Stomach smooth muscle (tissue), 2 donors: ENCODE measurements around the gene PTPRK.

Experiments
- H3K27ac ChIP-seq: one replicate; pipeline ENCODE4 v1.7.0; 2013; ENCODE audit warnings: mild to moderate bottlenecking, low read length, inconsistent platforms
- H3K27me3 ChIP-seq, 2 donors: one replicate each; pipeline ENCODE4 v1.7.0; 2013; ENCODE audit warnings: low read length in 2 of 2; ENCODE audit not compliant: insufficient read depth in 2 of 2, control insufficient read depth in 1 of 2
- H3K36me3 ChIP-seq, 2 donors: one replicate each; pipeline ENCODE4 v1.7.0; 2013; ENCODE audit warnings: low read length in 2 of 2; ENCODE audit not compliant: control insufficient read depth in 2 of 2, insufficient read depth in 2 of 2
- H3K4me1 ChIP-seq: one replicate; pipeline ENCODE4 v1.7.0; 2013; ENCODE audit warnings: low read length; ENCODE audit not compliant: control insufficient read depth, insufficient read depth
- H3K4me3 ChIP-seq, 2 donors: one replicate each; pipeline ENCODE4 v1.7.0; 2013; ENCODE audit warnings: low read length in 2 of 2
- H3K9ac ChIP-seq, 2 donors: one replicate each; pipeline ENCODE4 v1.7.0; 2013; ENCODE audit warnings: low read length in 2 of 2, mild to moderate bottlenecking in 1 of 2
- H3K9me3 ChIP-seq, 2 donors: one replicate each; pipeline ENCODE4 v1.7.0; 2013; ENCODE audit warnings: low read length in 2 of 2; ENCODE audit not compliant: control insufficient read depth in 2 of 2
- donor health status: healthy.
- donor health status: Pancreatic carcinoma.

PTPRK gene

DNA sequence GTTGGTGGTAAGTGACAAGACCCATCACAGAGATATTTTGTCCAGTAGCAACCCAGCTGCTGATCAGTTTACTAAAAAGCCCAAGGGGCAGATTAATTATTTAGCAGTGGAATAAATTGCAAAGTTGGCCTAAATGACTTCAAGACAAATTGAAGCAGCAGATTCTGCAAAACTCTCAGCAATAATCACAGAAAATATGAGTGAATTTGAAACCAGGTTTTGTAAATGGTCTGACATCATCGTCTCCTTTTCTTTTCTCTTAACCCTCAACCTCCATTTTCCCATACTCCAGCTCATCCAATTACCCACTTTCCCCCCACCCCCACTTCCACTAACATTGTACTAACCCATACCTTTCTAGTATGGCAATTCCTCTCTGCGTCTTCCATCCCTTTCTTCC is 11.3 kb upstream of the PTPRK start:
- H3K4me3 ChIP-seq: no peak overlapping the region
- H3K27ac ChIP-seq: no peak overlapping the region
- H3K9ac ChIP-seq: no peak overlapping the region
- H3K36me3 ChIP-seq: no peaks in the 10 kb centered on the region
- no peaks in the 10 kb centered on the region for H3K27me3 ChIP-seq
- H3K4me1 ChIP-seq: no peaks in the 10 kb centered on the region
- no peaks in the 10 kb centered on the region for H3K9me3 ChIP-seq

DNA sequence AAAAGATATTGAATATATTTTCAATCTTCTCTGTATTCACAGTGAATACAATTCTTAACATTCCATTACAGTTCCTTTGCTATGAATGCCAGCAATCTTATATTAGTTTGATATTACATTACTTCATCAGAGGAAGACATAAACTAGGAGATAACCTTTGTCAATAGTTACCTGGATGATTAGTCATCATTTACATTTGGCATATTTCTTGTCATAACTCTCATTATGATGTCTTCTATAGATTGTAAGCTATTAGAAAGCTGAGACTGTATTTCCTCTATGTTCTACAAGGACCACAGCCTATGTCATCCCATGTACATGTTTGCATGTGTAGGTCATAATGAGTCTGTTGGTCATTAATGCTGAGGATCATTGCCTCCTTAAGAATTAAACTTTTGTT is 7.8 kb upstream of the PTPRK start:
- Histone ChIP-seq H3K27me3 (no peaks in the 10 kb centered on the region), H3K4me3 (no peak overlapping the region), H3K9ac (no peak overlapping the region), H3K36me3 (no peaks in the 10 kb centered on the region), H3K4me1 (no peaks in the 10 kb centered on the region), H3K27ac (no peak overlapping the region), H3K9me3 (no peaks in the 10 kb centered on the region)

DNA sequence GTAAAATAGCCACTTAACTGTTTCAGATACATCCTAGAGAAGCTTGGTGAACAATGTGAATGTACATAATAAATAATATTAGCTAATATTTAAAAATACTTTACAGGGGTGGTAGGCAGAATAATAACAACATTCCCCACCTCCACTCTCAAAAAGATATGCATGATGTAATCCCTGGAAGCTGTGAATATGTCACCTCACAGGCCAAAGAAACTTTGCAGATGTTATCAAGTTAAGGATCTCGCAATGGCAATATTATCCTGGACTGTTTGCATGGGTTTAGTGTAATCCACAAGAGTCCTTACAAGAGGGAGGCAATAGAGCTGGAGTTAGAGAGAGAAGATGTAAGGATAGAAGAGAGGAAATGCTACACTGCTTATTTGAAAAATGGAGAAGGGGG is 7.0 kb upstream of the PTPRK start:
- Histone ChIP-seq H3K36me3 (no peaks in the 10 kb centered on the region), H3K4me3 (no peak overlapping the region), H3K27me3 (no peaks in the 10 kb centered on the region), H3K4me1 (no peaks in the 10 kb centered on the region), H3K9me3 (no peaks in the 10 kb centered on the region), H3K9ac (no peak overlapping the region), H3K27ac (no peak overlapping the region)

DNA sequence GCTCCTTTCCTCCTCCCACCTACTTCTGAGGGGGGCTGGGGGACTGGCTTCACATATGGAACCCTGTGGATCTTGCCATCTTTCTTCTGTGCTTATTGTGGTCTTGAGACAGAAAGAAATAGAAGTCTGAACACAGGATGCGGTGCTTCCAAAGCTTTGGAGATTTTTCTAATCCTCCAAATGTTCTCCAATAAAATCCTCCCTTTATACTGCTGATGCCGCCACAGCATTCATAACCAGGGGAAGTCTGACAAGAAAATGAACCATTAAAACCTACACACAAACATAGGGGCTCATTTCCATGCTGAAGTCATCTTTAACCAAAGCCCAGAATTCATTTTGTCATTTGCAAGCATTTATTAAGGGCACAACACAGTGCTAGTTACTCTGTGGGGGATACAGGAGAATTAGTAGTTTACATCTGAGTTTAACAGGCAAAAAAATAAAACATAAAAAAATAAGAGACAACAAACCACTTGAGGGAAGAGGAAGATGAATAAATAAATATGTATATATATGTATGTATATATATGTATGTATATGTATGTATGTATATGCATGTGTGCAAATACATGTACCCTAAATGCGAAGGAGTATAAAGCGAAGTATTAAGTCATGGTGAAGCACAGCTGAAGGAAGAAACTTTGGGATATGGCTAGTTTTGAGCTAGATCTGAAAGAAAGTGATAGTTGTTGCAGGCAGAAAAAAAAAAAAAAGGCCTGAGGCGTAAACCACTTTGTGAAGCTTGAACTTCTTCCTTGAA is 5.9 kb upstream of the PTPRK start:
- Histone ChIP-seq H3K36me3 (no peaks in the 10 kb centered on the region), H3K4me1 (no peaks in the 10 kb centered on the region), H3K4me3 (no peak overlapping the region), H3K9me3 (no peaks in the 10 kb centered on the region), H3K9ac (no peak overlapping the region), H3K27me3 (no peaks in the 10 kb centered on the region), H3K27ac (no peak overlapping the region)

DNA sequence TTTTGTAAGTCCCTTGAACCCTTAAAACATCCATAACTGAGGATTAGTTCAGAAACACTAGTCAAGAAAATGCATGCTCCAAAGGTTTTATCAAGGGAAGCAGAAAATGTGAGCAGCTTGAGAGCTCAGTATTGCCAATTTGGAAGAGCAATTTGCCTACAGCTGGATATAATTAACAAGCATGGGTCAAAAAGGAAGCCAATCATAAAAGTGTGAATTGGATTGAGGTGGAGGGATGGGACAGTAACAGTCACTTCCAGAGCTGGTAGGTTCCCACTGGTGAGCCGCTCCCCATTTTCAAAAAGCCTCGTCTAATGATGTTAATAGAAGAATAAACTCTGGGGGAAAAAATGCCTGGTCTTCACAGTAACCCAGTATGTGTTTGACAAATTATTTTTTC is 5.0 kb upstream of the PTPRK start:
- Histone ChIP-seq H3K9me3 (no peaks in the 10 kb centered on the region), H3K27ac (no peak overlapping the region), H3K36me3 (no peaks in the 10 kb centered on the region), H3K27me3 (no peaks in the 10 kb centered on the region), H3K4me1 (no peaks in the 10 kb centered on the region), H3K4me3 (no peak overlapping the region), H3K9ac (no peak overlapping the region)

DNA sequence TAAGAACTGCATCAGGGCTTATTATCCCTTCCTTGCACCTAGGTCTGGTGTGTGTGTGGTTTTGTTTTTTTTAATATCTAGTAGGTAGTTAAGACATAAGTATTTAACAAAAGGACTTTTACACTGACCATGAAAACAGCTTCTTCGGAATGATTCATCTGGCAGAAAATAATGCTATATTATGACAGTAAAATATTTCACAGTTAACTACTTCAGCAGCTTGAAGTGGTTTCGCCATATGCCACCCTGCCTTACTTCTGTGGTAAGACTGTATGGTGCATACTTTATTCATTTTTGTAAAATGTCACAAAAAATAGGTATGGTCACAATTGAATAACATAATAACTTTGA is 858 bp upstream of the PTPRK start:
- H3K9ac ChIP-seq: peak overlapping the region; percentile 74 to 78

DNA sequence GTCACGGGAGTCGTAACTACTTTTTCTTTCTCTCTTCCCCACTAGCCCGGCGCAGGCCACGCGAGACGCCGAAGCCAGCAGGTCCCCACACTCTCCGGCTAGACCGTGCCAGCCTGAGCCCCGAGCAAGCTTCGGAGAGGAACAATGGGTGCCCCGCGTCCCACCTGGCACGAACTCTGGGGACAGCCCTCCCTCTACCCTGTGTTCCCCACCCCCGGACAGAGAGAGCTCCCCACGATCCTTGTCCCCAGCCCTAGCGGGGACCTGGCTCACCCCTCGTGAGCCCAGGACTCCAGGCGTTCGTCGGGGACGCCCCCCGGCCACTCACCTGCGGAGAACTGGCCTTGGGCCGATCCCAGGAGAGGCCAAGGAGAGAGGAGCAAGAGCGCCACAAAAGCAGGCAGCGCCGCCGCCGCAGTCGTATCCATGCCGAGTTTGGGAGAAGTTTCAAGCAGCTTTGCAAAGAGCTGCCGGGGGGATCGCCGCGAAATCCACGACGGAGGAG is 416 bp downstream of the PTPRK start:
- Histone ChIP-seq H3K27ac (peak overlapping the region; percentile 88), H3K36me3 (no peaks in the 10 kb centered on the region), H3K4me3 (peak overlapping the region; percentile 90 to 96), H3K9ac (peak overlapping the region; percentile 82 to 84), H3K27me3 (no peaks in the 10 kb centered on the region), H3K4me1 (peaks cover 15% of the 10 kb centered on the region), H3K9me3 (no peaks in the 10 kb centered on the region)

More for the DNA sequence above, 858 bp upstream of the PTPRK start:
- H3K27ac ChIP-seq: peak overlapping the region; percentile 80
- peak overlapping the region; percentile 70 to 90 for H3K4me3 ChIP-seq
- no peaks in the 10 kb centered on the region for H3K9me3 ChIP-seq
- H3K36me3 ChIP-seq: no peaks in the 10 kb centered on the region
- H3K4me1 ChIP-seq: peaks cover 12% of the 10 kb centered on the region
- H3K27me3 ChIP-seq: no peaks in the 10 kb centered on the region

DNA sequence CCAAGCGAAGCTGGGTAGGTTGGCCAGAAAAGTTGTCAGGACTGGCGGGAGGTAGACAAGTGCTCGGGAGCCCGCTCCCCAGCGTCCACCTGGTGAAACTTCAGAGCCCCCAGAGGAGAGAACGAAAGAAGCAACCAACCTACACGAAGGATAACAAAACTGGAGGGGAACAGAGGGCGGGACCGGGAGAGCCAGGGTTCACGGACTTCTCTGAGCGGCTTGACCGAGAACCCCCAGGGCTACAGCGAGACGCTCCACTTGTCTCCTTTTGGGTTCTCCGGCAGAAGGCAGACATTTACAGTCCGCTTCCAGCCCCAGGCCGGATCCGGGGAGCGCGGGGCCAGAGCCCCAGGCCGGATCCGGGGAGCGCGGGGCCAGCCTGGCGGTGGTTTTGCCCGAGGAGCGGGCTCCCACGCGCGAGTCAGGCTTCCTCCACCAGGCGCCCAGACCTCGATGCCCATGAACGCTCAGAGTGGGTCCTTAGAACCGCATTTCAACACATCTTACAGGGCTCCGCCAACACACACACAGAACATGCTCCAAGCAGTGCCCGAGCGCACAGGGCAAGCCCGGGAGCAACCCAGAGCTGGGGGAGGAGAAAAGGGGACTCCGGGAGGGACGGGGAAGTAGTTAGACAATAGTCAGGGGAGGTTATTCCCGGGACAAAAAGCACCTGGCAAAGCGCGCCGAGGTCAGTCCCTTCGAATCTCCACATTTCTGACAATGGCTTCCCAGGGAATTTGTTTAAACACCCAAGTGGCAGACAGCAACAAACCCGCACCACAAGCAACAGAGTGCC is 1.1 kb downstream of the PTPRK start:
- Histone ChIP-seq H3K9me3 (no peaks in the 10 kb centered on the region), H3K27me3 (no peaks in the 10 kb centered on the region), H3K4me3 (peak overlapping the region; percentile 90 to 96), H3K36me3 (no peaks in the 10 kb centered on the region), H3K27ac (peak overlapping the region; percentile 88), H3K4me1 (peaks cover 15% of the 10 kb centered on the region), H3K9ac (peak overlapping the region; percentile 82 to 84)

DNA sequence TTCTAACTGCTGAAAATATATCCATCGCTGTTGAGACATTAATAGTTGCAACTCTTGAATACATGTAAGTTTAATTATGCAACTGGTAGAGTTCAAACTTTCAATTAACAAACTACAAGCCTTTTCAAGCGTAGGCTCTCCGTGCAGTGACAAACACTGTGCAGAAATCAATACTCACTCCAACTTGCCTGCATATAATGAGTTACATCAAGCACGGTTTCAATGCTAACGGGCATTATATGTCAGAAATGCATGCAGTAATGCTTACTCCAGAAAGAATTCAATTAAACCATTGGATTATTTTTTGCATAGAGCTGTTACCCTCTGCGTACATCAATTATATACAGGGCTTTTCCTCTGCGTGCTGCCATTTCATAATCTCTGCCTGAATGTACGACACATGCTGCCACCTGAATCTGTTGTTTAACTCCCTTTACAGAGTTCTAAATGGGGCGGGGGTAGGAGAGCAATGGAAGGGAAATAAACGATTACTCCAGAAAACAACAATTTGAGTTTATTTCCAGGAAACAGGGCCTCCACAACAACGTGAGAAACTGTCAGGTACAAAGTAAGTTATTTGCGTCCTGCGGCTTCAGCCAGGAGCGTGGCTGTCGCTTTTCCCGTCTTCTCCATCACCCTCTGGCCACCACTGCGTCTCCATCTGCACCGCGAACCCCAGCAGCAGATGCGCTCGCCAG is 1.8 kb downstream of the PTPRK start:
- H3K4me1 ChIP-seq: peaks cover 15% of the 10 kb centered on the region
- H3K9me3 ChIP-seq: no peaks in the 10 kb centered on the region
- H3K27ac ChIP-seq: peak overlapping the region; percentile 88
- no peaks in the 10 kb centered on the region for H3K36me3 ChIP-seq
- H3K27me3 ChIP-seq: no peaks in the 10 kb centered on the region
- H3K9ac ChIP-seq: peak overlapping the region; percentile 82 to 84
- peak overlapping the region; percentile 90 to 96 for H3K4me3 ChIP-seq

DNA sequence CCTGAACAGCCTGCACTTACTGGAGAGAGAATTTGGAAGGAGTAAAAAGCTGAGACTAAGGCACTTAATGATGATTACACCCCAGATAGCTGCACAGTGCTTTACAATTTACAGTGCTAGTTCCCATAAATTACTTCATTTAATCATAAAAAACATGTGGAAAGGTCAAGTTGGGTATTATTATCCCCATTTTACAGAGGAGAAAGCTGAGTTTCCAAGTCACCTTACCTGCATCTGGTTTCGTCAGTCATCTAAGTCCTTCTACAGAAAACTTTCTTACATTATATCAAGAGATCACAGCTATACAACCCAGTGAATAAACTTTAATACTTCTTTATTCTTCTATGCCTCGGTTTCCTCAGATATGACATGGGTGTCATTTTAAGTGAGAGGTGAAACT is 3.3 kb downstream of the PTPRK start:
- H3K4me3 ChIP-seq: peak overlapping the region; percentile 8 to 40
- H3K36me3 ChIP-seq: no peaks in the 10 kb centered on the region
- H3K9me3 ChIP-seq: no peaks in the 10 kb centered on the region
- H3K27me3 ChIP-seq: no peaks in the 10 kb centered on the region
- peak overlapping the region in 1 of 2 donors; percentile 7 for H3K9ac ChIP-seq
- H3K27ac ChIP-seq: no peak overlapping the region
- H3K4me1 ChIP-seq: peaks cover 15% of the 10 kb centered on the region
